HL-60/S4 treated with phorbol 12-myristate 13-acetate at 8.2 ng/mL for 4 days and 3 days (cell line): Measurements from ENCODE around the gene RAX2.

Experiments
- in situ Hi-C: fragments of 300-500 bp; cut with MboI; formaldehyde crosslinking; loops from 2 replicates; pipeline ENCODE4 v1.15.0; 2022; ENCODE audit warnings: low sequenced_read_pairs

Gene RAX2

DNA sequence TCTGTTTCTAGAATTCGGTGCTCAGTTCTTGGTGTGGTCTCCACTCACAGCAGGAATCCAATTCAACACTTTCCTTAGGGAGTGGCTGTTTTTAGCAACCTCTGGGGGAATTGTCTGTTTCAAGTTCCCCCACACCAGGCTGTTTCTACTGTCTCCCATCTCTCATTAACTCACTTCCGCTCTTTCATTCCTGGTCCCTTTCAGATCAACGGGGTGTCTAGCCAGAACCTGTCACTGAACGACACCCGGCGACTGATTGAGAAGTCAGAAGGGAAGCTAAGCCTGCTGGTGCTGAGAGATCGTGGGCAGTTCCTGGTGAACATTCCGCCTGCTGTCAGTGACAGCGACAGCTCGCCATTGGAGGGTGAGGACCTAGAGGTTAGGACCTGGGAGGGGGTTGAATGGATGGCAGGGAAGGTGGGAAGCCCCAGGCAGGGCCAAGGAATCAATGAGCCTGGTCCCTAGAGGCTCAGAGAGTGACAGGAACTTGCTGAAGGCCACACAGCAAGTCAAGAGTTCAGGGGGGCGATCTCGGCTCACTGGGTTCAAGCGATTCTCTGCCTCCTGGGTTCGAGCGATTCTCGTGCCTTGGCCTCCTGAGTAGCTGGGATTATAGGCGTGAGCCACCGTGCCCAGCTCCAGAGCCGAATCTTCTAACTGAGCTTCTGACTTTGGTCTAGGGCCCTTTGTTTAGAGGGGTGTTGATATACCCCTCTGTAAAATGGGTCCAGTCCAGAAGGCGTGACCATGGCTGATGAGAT is 38.3 kb downstream of the RAX2 start:
- in situ Hi-C loops: no loop called here

- in situ Hi-C loops: no loop called here
Measured at GRCh38 chr19:3732108-3732507, 39.9 kb downstream of the RAX2 start.

DNA sequence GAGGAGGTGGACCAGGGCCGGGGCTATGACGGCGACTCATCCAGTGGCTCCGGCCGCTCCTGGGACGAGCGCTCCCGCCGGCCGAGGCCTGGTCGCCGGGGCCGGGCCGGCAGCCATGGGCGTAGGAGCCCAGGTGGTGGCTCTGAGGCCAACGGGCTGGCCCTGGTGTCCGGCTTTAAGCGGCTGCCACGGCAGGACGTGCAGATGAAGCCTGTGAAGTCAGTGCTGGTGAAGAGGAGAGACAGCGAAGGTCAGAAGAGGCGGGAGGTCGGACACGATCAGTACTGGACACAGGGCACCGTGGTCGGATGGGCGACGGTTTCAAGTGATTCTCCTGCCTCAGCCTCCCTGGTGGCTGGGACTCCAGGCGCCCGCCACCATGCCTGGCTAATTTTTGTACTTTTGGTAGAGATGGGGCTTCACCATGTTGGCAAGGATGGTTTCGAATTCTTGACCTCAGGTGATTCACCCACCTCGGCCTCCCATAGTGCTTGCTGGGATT is 41.5 kb downstream of the RAX2 start:
- in situ Hi-C loops: no loop called here

DNA sequence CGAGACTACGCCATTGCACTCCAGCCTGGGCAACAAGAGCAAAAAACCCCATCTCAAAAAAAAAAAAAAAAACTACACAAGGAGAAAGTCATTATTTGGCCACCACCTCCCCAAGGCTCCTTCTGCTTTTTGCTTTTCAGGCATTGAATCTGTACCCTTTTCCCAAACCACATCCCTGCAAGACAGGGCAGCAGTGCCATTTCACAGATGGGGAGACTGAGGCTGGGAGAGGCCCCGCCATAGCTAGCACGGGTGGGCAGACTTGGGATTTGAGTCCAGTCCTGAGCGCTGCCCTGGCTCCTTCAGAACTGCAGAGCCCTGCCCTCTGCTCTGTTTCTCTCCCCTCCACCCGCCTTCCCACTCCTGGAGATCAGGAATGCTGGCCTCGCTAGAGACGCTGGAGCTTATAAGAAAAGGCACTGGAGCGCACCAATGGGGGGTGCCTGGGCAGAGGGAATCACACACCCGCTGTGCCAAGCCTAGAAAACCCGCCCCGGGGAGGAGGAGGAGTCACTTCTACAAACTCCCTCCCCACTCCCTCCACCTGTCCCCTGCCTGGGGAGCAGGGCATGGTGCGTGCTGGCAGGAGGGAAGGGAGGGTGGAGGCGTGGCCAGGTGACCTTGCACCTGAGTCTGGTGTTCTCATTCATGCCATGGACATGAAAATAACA is 46.3 kb downstream of the RAX2 start:
- in situ Hi-C loops: no loop called here

DNA sequence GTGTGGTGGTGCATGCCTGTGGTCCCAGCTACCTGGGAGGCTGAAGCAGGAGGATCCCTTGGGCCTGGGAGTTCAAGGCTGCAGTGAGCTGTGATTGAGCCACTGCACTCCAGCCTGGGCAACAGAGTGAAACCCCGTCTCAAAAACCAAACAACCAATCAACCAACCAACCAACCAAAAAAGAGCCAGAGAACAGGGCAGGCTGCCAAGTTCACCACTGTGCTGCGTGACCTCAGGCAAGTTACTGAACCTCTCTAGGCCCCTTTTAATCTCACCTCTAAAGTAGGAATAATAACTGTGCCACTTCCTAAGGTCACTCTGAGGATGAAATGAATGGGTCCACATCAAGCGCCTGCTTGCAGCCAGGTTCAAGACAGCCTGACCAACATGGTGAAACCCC is 46.9 kb downstream of the RAX2 start:
- in situ Hi-C loops: no loop called here

DNA sequence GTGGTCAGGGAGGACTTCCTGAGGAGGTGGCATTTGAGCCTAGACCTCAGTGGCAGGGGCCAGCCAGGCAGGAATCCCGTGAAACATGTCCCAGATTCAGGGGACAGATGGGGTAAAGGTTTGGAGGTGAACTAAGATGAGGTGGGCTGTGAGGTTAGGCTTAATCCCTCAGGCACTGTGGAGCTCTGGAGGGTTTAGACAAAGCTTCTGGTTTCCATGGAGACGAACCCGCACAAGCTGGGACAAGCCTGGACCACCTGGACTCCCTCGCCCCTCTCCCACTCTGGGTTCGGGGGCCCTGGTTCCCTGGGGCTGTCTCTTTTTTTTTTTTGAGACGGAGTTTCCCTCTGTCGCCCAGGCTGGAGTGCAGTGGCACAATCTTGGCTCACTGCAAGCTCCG is 48.1 kb downstream of the RAX2 start:
- in situ Hi-C loops: no loop called here

- in situ Hi-C loops: no loop called here
Measured at GRCh38 chr19:3723110-3723488, 48.9 kb downstream of the RAX2 start.

DNA sequence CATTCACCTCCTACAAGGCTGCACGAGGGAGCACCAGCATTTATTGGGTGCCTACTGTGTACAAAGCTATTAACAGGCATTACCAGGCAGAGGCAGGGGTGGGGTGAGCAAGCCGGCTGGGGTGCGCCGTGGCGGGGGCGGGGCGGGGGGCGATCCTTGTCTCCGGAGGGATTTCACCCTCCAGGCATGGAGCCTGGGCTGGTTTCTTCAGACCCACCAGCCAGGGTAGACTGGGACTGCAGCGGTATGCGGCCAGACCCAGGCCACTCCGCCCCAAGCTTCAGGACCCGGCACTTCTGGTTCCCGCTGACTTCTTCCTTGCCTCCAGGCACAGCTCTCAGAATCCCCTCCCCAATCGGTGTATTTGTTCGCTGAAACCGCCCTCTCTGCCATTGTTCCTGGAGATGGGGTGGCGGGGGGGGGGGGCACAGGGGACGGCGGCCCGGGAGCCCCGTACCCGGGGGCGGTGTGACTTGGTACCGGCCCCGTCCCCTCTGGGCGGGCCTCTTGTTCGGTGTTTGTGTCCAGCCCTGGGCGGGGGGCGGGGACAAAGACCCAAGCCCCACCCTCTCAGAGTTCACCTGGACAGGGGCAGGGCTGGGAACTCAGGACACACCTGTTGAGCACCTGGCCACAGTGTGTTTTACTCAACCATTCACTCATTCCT is 49.5 kb downstream of the RAX2 start:
- in situ Hi-C loops: no loop called here

GRCh38 chr19:3721887-3722442 is 50.1 kb downstream of the RAX2 start:
- in situ Hi-C loops: no loop called here

DNA sequence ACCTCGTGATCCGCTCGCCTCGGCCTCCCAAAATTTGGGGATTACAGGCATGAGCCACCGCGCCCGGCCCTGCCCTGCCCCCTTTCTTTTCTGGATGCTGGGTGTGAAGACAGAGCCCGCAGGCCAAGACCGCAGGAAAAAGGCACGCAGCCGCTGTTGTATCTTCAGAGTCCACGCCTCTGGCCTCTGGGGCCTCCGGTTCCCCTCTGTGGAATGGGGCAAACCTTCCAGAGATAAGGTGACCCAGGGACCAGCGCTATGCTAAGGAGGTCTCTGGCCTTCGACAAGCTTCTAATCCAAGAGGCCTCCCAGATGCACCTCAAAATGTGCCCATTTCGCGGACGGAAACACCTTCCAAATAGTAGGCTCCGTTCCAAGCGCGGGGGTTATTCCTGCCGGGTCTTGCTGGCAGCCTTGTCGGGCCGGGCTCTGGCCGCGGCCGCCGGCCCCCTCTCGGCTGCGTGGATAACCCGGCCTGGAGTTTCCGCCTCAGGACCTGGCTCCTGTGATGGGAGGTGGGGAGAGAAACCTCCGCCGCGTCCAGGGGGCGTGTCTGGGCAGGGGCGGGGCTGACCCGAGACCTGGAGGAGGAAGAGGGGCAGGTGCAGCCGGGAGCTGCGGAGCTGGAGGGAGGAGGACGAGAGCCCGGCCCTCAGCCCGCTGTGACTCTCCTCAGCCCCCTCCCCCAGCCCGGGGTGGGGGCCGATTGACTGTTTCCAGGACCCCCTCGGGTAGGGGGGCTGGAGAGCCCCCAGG is 50.7 kb downstream of the RAX2 start:
- in situ Hi-C loops: no loop called here

DNA sequence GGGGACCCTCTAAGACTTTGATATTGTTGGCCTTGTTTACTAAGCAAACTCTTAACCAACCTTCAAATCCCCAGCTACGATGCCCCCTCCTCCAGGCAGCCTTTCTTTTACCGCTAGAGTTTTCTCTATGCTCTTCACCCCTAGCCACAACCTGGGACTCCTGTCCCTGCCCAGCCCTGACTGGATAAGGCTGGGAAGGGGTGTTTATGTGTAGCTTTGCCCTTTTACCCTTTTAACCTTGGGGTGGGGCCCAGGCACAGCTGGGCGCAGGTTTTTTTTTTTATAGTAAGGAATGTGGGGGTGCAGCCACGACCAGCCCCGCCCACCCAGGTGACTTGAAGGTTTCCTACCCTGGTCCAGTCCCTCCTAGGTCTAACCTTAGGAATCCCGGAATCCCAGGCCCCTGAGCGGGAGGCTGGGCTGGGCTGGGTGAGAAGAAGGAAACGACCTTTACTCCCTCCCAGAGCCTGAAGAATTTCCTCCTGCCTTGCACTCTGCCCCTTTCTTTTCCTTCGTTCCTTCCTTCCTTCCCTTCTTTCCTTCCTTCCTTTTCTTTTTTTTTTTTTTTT is 51.6 kb downstream of the RAX2 start:
- in situ Hi-C loops: no loop called here

- in situ Hi-C loops: no loop called here
Measured at GRCh38 chr19:3719868-3720267, 52.2 kb downstream of the RAX2 start.
